GM19193 (cell line): ENCODE results near the gene EN2.

Source experiments
- POLR2A ChIP-seq: IDR thresholded peaks from 4 replicates; pipeline ENCODE4 v1.6.1; 2011; ENCODE audit not compliant: insufficient read depth, insufficient read length; ENCODE audit errors: extremely low read depth

Gene EN2

DNA sequence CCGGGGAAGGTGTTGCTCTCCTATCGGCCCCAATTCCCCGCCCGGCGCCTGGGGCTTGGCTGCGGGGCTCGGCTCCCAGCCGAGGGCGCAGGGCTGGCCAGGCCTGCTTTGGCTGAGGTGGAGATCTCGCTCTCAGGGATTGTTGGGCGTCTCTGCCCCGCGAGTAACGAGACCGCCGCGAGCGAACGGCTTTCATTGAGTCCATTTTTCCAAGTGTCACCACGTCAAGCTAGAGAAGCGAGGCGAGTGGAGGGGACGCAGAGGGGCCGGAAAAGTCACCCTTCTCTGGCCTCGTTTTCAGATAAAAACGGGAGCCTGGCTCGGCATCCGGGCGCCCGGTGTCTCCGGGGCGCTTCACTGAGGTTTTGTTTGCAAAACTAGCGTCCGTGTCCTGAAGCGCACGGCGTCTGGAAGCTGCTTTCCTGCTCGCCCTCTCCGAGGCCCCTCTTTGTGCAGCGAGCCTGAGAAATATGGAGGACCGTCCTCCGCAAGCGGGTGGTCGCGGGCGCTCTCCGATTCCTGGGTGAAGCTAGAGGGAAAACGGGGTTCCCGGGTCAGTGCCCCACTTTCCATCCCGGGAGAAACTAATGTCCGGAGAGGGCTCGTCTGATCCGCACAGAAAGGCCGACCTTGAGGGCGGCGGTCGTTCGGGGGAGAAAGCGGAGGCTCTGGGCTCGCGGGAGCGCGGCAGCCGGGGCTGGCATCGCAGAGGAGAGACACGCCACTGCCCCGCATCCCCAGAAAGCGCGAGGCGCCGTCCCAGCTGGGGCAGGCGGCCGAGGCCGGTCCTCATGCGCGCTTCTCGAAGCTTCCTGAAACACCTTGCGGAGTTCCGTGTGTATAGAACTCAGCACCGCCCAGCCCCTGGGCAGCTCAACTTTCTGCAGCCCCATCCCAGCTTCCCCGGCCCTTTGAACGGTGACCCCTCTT lies 3.5 kb upstream of the EN2 start:
- TF ChIP-seq POLR2A, result no peak

GRCh38 chr7:155455132-155455693 lies 2.7 kb upstream of the EN2 start:
- no peak for TF ChIP-seq POLR2A

DNA sequence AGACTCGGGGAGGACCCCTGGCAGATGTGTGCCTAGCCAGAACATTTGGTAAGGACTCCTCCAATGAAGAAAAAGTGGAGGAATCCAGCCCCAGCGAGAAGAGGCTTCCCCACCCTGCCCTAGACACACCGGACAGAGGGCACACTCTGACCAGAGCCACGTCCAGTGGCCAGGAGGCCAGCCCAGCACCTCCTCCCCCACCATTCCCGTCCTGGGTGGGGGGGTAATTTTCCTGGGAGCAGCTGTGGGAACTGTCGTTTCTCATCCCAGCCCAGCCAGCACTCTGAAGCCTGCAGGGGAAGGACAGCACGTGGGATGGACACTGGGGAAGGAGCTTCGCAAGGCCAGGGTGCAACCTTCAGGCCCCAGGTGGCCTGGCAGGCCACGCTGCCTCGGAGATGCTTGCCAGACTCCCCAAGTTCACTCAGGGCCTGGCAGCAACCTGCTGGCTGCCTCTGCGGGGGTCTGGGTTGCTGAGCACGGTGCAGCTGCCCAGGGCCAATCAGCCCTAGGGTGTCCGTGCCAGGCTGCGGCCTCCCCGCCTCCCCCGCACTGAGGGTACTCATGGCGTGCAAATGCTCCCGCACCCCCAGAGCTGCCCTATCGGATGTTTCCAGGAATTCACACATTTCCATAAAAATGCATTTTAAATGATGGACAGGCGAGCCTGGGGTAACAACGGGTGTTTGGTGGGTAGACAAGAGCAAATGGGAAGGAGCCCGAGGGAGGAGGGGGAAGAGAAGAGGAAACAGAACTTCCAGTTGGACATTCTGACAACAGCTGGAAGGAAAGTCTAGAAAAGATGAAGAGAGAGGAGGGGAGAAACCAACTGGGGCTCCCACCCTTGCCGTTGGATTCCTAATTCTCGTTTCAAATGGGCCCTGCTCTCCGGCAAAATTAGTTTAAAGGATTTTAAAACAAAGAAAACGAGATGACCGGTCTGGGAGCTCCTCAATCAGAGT lies 1.9 kb upstream of the EN2 start:
- no peak for TF ChIP-seq POLR2A

DNA sequence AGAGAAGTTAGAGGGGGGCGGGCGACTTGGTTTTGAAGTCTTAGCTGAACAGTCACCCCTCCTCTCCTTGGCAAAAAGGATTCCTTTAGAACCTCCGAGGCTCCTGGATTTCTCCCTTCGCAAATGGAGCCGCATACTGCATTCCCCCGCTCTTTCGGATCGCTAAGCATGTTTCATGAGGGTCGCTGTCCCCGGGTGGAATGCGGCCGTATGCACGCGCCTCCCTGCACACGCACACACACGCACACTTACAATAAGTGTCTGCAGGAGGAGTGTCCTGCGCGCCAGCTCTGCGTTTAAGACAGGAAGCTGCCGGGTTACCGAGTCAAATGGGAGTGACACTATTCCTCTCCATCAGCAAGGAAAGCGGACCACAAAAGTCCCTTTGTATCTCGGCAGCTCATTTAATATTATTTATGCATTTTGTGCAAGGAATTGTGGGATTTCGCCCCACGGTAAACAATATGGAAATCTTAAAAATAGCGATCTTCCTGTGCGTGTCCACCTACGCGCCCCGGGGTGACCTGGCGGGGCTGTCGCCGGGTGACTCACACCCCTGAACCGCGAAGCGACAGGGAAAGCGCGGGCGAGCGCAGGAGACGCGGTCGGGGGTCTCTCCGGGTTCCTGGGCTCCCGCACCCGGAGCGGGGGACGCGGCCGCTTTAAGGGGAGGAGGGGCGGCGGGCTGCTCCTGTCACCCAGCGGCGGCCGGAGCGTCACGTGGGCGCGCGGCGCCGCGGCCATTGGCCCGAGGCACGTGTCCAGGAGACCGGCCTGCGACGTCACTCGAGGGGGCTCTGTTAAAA lies 988 bp upstream of the EN2 start:
- TF ChIP-seq POLR2A, result no peak

GRCh38 chr7:155457544-155458110 lies 302 bp upstream of the EN2 start:
- TF ChIP-seq POLR2A, result no peak

DNA sequence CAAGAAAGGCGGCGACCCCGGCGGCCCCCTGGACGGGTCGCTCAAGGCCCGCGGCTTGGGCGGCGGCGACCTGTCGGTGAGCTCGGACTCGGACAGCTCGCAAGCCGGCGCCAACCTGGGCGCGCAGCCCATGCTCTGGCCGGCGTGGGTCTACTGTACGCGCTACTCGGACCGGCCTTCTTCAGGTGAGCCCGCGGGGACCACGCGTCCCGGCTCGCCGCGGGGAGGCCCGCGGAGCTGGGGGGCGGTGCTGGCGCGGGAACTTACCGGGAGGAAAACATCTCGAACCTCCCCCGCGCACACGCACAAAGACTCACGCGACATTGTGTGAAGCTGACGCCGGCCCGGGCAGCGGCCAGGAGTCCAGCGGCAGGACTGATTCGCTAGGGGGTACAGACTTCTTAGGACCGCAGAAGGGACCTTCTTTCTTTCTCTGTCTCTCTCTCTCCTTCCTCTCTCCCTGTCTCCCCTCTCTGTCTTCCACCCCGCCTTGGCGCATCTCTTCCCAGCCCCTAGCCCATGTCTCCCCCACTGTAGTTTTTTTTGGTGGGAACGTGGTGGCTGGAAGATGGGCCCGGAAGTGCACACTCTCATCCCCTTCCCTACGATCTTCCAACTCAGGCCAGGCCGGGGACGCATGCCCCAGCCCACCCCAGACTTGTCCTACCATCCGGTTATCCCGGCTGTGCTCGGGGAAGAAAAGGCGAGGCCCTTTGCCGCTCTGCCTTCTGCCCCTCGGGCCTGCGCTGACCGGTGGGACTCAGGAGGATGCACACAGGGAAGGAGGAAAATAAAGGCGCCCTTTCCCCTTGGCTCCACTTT lies 1.2 kb downstream of the EN2 start:
- TF ChIP-seq POLR2A, result no peak

DNA sequence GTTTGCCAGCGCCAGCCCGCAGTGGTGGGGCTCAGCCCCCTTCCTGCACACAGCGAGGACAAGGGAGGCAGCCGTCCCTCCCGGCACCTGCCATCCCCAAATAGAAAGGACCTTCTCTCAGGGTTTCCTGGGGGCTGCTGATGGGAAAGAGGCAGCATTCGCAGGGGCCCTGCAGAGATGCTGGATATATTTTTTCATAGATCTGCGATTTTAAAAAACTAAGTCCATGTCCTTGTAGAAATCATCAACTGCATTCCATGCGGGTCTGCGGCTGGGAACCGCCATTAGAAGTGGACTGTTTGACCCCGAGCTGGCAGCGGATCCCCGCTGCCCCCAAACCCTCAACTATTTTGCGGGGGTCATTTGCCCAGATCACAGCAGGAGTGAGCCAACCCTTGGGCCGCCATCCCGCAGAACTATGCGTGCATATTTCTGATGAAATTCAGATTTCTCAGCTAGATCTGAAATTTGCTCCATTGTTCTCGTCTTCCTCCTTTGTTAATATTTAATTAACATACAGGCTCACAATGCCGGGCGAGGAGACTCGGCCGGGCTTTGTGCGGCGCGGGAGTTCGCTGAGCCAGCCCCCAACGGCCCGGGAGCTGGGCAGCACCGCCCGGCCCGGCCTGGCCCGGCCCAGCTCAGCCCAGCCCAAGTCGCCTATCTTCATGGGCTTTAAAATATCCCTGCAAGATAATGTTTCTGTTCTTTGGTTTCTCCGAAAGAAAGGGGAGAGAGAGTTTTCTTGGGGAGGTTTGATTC lies 2.0 kb downstream of the EN2 start:
- TF ChIP-seq POLR2A, result no peak

- TF ChIP-seq POLR2A, result no peak
Observed at GRCh38 chr7:155460926-155461613, 3.1 kb downstream of the EN2 start.

- no peak for TF ChIP-seq POLR2A
Observed at GRCh38 chr7:155461631-155462030, 3.7 kb downstream of the EN2 start.

DNA sequence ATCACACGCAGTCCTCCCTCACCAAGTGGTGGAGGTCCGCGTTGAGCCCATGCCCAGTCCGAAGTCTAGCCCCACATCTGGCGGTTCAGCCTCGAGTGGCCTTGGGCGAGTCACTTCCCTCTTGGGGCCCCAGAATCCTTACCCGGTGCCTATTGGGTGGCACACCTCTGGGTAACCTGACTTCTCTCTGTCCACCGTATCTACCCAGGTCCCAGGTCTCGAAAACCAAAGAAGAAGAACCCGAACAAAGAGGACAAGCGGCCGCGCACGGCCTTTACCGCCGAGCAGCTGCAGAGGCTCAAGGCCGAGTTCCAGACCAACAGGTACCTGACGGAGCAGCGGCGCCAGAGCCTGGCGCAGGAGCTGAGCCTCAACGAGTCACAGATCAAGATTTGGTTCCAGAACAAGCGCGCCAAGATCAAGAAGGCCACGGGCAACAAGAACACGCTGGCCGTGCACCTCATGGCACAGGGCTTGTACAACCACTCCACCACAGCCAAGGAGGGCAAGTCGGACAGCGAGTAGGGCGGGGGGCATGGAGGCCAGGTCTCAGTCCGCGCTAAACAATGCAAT lies 4.3 kb downstream of the EN2 start:
- no peak for TF ChIP-seq POLR2A

- TF ChIP-seq POLR2A, result no peak
Observed at GRCh38 chr7:155463114-155463811, 5.3 kb downstream of the EN2 start.
